HG03103 (cell line): Measurements from ENCODE around the gene ALDH3A1.

Source experiments
- ATAC-seq: cut with Tn5 transposase; IDR thresholded peaks from one replicate; pipeline ENCODE4 v1.9.1; 2021; ENCODE audit warnings: low read depth; ENCODE audit not compliant: unreplicated experiment

ALDH3A1 gene

GRCh38 chr17:19720631-19721426 is 27.3 kb downstream of the ALDH3A1 start:
- no peak for ATAC-seq

- no peak for ATAC-seq
These were observed 28.0 kb downstream of the ALDH3A1 start for GRCh38 chr17:19720210-19720475.

- ATAC-seq: no peak
These were observed 28.5 kb downstream of the ALDH3A1 start for GRCh38 chr17:19719355-19720209.

DNA sequence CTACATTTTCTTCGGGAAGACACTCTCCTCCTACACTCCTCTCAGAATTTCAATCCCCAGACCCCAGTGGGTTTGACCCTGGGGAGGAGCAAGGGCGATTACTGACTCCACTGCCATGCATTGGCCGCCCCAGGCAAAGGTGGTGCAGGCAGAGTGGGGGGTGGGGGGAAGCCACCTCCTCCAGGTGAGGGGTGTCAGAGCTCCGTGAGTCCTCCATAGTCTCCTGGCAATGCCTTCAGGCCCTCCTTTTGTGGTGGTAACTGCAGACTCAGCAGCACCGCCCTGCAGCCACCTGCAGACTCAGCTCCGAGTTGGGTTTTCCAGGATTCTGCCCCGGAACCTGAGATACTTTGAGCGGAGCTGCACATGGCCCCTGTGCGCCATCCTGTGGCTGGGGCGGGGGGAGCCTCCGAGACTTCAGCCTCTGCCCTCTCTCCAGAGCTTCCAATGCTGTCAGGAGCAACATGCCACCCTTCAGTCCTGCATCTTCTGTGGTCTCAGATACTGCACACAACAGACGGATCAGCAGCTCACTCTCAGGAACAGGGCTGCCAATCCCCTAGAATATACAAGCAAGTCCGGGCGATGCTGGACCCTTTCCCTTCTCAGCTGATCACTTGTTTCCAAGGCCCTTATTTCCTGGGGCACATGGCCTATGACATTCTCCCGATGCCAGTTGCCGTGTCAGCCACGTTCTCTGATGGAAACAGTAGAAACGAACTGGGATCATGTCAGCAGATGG is 29.3 kb downstream of the ALDH3A1 start:
- no peak for ATAC-seq

DNA sequence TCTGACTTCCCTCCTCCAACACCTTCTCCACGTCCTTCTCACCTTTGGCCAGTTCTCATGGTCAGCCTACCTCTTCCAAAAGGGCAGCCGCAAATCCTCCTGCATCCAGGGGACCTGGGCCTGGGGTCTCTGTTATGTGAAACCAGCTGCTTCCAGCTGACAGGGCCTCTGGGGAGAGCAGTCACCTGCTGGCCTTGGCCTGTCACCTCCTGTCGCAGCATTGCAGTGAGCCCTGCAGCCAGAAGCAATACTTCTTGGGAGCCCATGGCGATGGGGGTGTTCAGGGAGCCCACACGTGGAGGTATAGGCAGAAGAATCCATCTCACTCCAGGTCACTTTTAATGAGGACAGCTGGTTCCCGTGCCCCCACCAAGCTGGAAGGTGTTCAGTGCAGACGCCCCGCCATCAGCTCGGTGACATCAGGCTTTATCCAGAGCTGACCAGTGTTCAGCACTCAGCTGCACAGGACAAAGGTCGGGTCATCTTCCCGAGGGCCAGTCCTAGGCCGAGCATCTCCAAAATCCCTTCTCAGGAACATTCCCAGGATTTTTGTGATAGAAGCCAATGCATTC is 30.0 kb downstream of the ALDH3A1 start:
- ATAC-seq: no peak

DNA sequence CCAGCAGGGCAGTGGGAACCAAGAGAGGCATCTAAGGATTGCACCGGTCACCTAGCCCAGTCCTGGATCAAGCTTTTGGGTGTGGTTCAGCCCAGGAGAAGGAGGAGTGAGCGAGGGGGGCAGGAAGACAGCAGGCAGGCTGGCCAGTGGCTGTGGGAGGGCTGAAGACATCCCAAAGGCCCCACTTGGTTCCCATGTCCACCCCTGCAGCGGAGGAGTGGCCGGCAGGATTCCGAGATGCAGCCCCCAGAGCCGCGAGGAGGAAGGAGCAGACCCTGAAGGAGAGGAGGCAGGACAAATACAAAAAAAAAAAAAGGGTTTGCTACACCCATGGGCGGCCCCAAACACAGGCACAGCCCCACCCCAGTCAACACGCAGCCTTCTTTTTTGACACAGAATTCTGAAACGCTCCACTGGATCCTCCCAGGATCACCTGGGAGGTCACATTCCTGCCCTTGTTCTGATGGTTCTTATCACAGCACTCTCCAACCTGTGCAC is 30.6 kb downstream of the ALDH3A1 start:
- no peak for ATAC-seq

GRCh38 chr17:19717031-19717360 is 31.1 kb downstream of the ALDH3A1 start:
- no peak for ATAC-seq

DNA sequence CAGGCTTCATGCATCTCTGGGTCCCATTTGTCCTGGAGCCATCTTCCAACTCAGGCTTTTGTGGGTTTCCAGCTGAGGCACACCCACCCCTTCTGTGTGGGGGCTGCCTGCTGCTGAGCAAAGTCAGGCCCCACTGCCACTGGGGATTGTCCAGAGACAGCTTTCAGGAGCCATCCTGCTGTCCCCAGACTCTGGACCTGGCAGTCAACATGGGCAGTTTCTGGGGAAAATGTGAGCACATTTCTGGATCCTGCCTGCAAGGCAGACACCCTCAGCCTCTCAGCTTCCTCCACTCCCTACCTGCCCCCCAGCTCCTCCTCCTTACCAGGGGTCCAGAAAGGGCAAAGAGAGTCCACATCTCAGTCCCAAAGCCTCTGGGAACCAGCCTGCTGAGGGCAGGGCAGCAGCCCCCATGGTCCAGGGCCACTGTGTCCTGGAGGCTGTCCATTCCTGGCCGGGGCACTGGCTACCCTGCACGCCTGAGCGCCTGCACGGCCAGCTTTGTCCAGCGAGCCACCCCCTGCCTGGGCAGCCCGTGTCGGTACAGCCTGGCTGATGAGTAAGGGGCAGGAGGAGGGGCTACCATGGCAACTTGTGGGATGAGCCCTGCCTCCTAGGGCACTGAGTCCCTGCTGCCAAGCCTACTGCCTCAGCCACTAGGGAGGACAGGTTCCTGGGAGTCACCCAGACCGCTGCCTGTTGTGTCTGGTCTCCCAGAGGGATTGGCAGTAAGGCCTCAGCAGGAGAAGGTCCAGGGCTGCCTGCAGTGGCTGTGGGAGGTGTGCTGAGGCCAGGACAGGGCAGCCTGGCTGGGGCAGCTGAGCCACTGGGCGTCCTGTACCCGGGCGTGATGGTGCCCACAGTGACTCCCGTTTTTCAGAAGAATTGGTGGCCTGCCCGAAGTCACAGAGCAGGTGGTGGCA is 31.7 kb downstream of the ALDH3A1 start, which contains the start of gene SLC47A2:
Gene SLC47A2, minus strand, starts transcription at position 477 of the 923 bp plus-strand sequence. Its CDS starts 29 bp downstream, at position 448.
- no peak for ATAC-seq

DNA sequence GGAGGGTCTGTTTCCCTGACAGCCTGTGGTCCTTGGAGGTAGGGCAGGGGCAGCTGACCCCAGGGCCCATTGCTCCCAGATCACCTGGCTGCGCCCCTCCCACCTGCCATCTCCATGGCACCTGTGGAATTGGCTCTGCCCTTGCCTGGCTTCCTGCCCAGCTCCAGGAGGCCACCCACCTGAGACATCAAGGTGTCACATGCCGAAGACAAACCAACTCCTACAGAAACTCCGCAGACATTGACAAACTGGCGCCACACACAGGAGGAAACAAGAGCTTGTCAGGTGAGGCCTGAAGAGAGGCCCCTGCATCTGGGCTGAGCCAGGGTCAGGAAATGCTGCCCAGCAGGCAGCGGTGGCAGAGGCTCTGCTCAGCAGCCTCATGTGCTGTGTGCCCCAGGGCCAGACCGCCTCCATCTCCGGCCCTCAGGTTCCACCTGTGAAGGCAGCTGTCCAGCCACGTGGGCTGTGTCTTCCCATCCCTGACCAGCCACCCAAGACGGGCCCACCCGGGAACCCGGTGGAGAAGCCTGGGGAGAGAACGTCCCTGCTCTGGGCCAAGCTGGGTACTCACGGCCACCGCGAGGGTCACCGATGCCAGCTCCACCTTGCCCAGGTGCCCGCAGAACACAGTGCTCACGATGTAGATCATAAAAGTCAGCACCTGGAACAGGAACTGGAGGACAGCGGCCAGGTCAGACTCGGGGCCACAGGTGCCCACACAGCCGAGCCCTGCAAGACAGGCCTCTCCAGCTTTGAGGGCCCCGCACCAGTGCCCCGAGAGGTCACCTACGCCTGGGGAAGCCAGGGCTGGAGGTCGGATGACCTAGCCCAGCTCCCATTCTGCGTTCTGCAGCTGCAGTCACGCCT is 33.3 kb downstream of the ALDH3A1 start:
- ATAC-seq: no peak

DNA sequence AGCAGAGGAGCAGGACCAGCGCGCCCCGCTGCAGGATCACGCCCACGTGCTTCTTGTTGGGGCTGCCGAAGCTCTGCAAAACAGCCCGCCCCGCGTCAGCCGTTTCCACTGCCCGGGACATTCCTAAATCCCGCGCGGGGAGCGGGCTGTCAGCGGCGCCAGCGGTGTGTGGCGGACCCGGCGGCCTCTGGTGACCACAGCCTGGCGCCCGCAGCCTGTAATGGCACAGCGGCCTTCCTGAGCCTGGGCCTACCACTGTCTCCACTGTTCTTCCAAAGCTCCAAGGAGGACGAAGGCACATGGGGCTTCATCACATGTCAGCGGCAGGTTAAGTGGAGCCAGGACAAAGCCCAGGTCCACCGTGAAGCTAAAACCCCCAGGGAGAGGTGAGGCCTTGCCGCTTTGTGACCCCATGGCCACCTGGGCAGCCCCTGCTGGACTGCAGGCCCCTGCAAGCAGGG is 34.2 kb downstream of the ALDH3A1 start:
- no peak for ATAC-seq

DNA sequence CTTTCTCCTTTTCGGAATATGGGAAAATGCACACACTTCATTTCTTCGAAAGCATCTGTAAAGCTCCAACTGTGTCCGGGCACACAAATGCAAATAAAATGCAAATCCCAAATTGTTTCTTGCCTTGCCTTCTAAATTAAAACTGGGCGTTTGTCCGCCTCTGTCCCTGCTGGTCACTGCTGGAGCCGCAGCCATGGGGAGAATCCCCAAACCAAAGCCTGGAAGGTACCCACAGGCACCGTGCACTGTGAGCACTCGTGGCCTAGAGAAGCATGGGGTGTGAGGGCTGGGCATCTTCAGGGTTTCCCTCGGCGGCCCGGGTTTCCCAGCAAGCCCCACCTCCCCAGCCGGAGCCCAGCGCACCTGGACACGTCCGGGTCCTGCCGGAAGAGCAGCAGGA is 34.6 kb downstream of the ALDH3A1 start:
- ATAC-seq: no peak

DNA sequence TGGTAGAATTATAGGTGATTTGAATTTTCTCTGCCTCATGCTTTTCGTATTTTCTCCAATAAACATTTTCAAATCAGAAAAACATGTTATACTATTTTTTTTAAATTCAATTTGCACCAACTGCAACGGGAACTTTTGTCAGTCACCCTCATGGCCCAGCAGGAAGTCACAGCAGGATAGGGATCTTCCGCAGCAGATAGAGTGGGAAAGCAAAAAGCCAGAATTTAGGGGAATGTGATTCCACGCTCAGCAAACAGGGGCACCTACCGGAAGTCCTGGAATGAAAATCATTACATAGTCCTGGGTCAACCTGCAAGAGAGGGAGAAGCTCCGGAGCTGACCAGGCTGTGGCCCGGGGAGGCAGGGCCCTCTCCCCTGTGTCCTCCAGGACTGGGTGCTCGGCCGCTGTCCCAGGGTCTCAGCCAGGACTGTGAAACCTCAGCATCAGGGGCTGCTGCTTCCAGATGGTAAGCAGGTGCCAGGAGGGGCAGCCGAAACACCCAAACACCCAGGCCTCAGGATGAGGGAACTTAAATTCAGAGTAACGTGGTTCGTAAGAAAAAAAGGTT is 35.6 kb downstream of the ALDH3A1 start:
- ATAC-seq: no peak

GRCh38 chr17:19709841-19710240 is 38.3 kb downstream of the ALDH3A1 start:
- ATAC-seq: no peak

GRCh38 chr17:19708431-19709175 is 39.5 kb downstream of the ALDH3A1 start:
- no peak for ATAC-seq

GRCh38 chr17:19707728-19708221 is 40.3 kb downstream of the ALDH3A1 start:
- ATAC-seq: no peak

- ATAC-seq: no peak
These were observed 41.0 kb downstream of the ALDH3A1 start for GRCh38 chr17:19706791-19707727.
